Neural progenitor cell (in vitro differentiated cells): ENCODE measurements around the gene PROC. TPM values are rescaled to one million over a fixed set of nuclear protein-coding genes. Genes with fewer than 3 reads are reported as not detected.
A peak's percentile ranks its signal among the peaks of the same experiment; 100 is the strongest.

Experiments used
- DNase-seq: peaks from one replicate; pipeline ENCODE4 v3.0.0-alpha.2; 2016; ENCODE audit warnings: low spot score
- H2AFZ ChIP-seq: fragments of 200-600 bp; sonication (generic); replicated peaks from 2 replicates; pipeline ENCODE4 v1.6.1; 2016; ENCODE audit warnings: antibody characterized with exemption
- H3F3A ChIP-seq: fragments of 200-600 bp; sonication (generic); 2 replicates; pipeline ENCODE4 v1.6.1; 2016; ENCODE audit warnings: antibody characterized with exemption, low read depth
- H3K27ac ChIP-seq: fragments of 200-600 bp; sonication (generic); 2 replicates; pipeline ENCODE4 v1.5.1; 2016; ENCODE audit warnings: mild to moderate bottlenecking
- H3K27me3 ChIP-seq: fragments of 200-600 bp; sonication (generic); 2 replicates; pipeline ENCODE4 v1.6.1; 2016; ENCODE audit warnings: mild to moderate bottlenecking, moderate library complexity
- H3K36me3 ChIP-seq: fragments of 200-600 bp; sonication (generic); 2 replicates; pipeline ENCODE4 v1.5.1; 2016
- H3K4me1 ChIP-seq: fragments of 200-600 bp; sonication (generic); 2 replicates; pipeline ENCODE4 v1.6.1; 2016; ENCODE audit warnings: mixed run types
- H3K4me2 ChIP-seq: fragments of 200-600 bp; sonication (generic); 2 replicates; pipeline ENCODE4 v1.6.1; 2016
- H3K4me3 ChIP-seq: fragments of 200-600 bp; sonication (generic); 2 replicates; pipeline ENCODE4 v1.5.1; 2016
- H3K79me2 ChIP-seq: fragments of 200-600 bp; sonication (generic); 2 replicates; pipeline ENCODE4 v1.6.1; 2016; ENCODE audit warnings: low read depth
- H3K9ac ChIP-seq: fragments of 200-600 bp; sonication (generic); 2 replicates; pipeline ENCODE4 v1.6.1; 2016
- H3K9me3 ChIP-seq: fragments of 200-600 bp; sonication (generic); 2 replicates; pipeline ENCODE4 v1.5.1; 2016; ENCODE audit warnings: low read depth
- H4K20me1 ChIP-seq: fragments of 200-600 bp; sonication (generic); 2 replicates; pipeline ENCODE4 v1.6.1; 2016; ENCODE audit warnings: low read depth
- H3K27ac Mint-ChIP-seq: 3 replicates; pipeline ENCODE4 v1.8.0; 2021; ENCODE audit warnings: mixed read lengths
- H3K27me3 Mint-ChIP-seq: 2 replicates; pipeline ENCODE4 v1.8.0; 2022; ENCODE audit warnings: low read depth, mild to moderate bottlenecking, inconsistent platforms, moderate library complexity, mixed read lengths; ENCODE audit not compliant: insufficient read depth
- H3K36me3 Mint-ChIP-seq: 3 replicates; pipeline ENCODE4 v1.8.0; 2021; ENCODE audit warnings: mixed read lengths
- H3K4me1 Mint-ChIP-seq: 3 replicates; pipeline ENCODE4 v1.8.0; 2021; ENCODE audit warnings: mixed read lengths
- H3K4me3 Mint-ChIP-seq: 3 replicates; pipeline ENCODE4 v1.8.0; 2021; ENCODE audit warnings: mild to moderate bottlenecking, moderate library complexity, mixed read lengths
- H3K9me3 Mint-ChIP-seq: 3 replicates; pipeline ENCODE4 v1.8.0; 2020; ENCODE audit warnings: mixed read lengths
- CTCF ChIP-seq: fragments of 200-600 bp; sonication (generic); IDR thresholded peaks from 2 replicates; pipeline ENCODE4 v1.5.1; 2017; ENCODE audit warnings: antibody characterized with exemption, mild to moderate bottlenecking
- EZH2 ChIP-seq: fragments of 200-600 bp; sonication (generic); IDR thresholded peaks from 2 replicates; pipeline ENCODE4 v1.6.1; 2017; ENCODE audit warnings: antibody characterized with exemption, mild to moderate bottlenecking, moderate library complexity
- EZH2phosphoT487 ChIP-seq: fragments of 200-600 bp; sonication (generic); IDR thresholded peaks from 2 replicates; pipeline ENCODE4 v1.6.1; 2017; ENCODE audit warnings: antibody characterized with exemption
- total RNA-seq: library from RNA; depleted of rRNA; stranded (reverse); fragments of >200 nt; gene quantifications from 2 replicates; pipeline ENCODE4 v1.2.3, GENCODE V29; 2015; ENCODE audit warnings: low replicate concordance

Gene PROC
- total RNA-seq, 1 donor from 2014 or later: not detected

- no peaks in the 10 kb centered on the region for H3K27me3 Mint-ChIP-seq
- no peaks in the 10 kb centered on the region for H3K9me3 Mint-ChIP-seq
- Histone ChIP-seq H3K9ac (no peak overlapping the region), H3F3A (no peaks in the 10 kb centered on the region), H4K20me1 (no peaks in the 10 kb centered on the region), H3K36me3 (no peaks in the 10 kb centered on the region), H3K9me3 (no peaks in the 10 kb centered on the region), H3K27me3 (no peaks in the 10 kb centered on the region), H3K4me3 (no peak overlapping the region), H3K79me2 (no peaks in the 10 kb centered on the region), H3K4me1 (no peaks in the 10 kb centered on the region), H3K4me2 (no peak overlapping the region), H2AFZ (no peak overlapping the region), H3K27ac (no peak overlapping the region)
- no peak overlapping the region for H3K4me3 Mint-ChIP-seq
- no peak overlapping the region for H3K27ac Mint-ChIP-seq
- DNase-seq: no peak
- no peaks in the 10 kb centered on the region for H3K36me3 Mint-ChIP-seq
- no peak for TF ChIP-seq EZH2
- TF ChIP-seq EZH2phosphoT487: no peak
- TF ChIP-seq CTCF: no peak
- H3K4me1 Mint-ChIP-seq: no peaks in the 10 kb centered on the region
These were observed 13.3 kb downstream of the PROC start for GRCh38 chr2:127431408-127432023.

GRCh38 chr2:127434515-127434914 lies 16.3 kb downstream of the PROC start:
- H3F3A ChIP-seq: peaks cover 14% of the 10 kb centered on the region
- peaks cover 14% of the 10 kb centered on the region for H3K4me1 ChIP-seq
- no peaks in the 10 kb centered on the region for H4K20me1 ChIP-seq
- Mint-ChIP-seq H3K4me1 (peaks cover 11% of the 10 kb centered on the region), H3K27ac (no peak overlapping the region), H3K9me3 (peaks cover 3% of the 10 kb centered on the region), H3K27me3 (no peaks in the 10 kb centered on the region), H3K36me3 (no peaks in the 10 kb centered on the region), H3K4me3 (no peak overlapping the region)
- no peaks in the 10 kb centered on the region for H3K36me3 ChIP-seq
- H3K27ac ChIP-seq: no peak overlapping the region
- no peaks in the 10 kb centered on the region for H3K27me3 ChIP-seq
- TF ChIP-seq EZH2 (no peak), CTCF (no peak), EZH2phosphoT487 (no peak)
- no peak overlapping the region for H3K9ac ChIP-seq
- no peak overlapping the region for H3K4me3 ChIP-seq
- no peak overlapping the region for H2AFZ ChIP-seq
- no peak overlapping the region for H3K4me2 ChIP-seq
- no peaks in the 10 kb centered on the region for H3K9me3 ChIP-seq
- no peaks in the 10 kb centered on the region for H3K79me2 ChIP-seq
- no peak for DNase-seq

GRCh38 chr2:127437056-127437455 lies 18.8 kb downstream of the PROC start:
- H3K4me2 ChIP-seq: no peak overlapping the region
- H3K27me3 Mint-ChIP-seq: no peaks in the 10 kb centered on the region
- H3K36me3 ChIP-seq: no peaks in the 10 kb centered on the region
- no peak overlapping the region for H3K9ac ChIP-seq
- H3K27ac Mint-ChIP-seq: no peak overlapping the region
- peaks cover 12% of the 10 kb centered on the region for H3K9me3 Mint-ChIP-seq
- peak overlapping the region; percentile 81 for H2AFZ ChIP-seq
- peaks cover 14% of the 10 kb centered on the region for H3K4me1 ChIP-seq
- no peak for DNase-seq
- H3K4me3 ChIP-seq: no peak overlapping the region
- peaks cover 11% of the 10 kb centered on the region for H3K4me1 Mint-ChIP-seq
- H3K79me2 ChIP-seq: no peaks in the 10 kb centered on the region
- TF ChIP-seq EZH2: no peak
- TF ChIP-seq CTCF: no peak
- TF ChIP-seq EZH2phosphoT487: no peak
- no peak overlapping the region for H3K4me3 Mint-ChIP-seq
- H3F3A ChIP-seq: peaks cover 14% of the 10 kb centered on the region
- H4K20me1 ChIP-seq: no peaks in the 10 kb centered on the region
- H3K36me3 Mint-ChIP-seq: no peaks in the 10 kb centered on the region
- H3K9me3 ChIP-seq: peaks cover 5% of the 10 kb centered on the region
- H3K27ac ChIP-seq: no peak overlapping the region
- H3K27me3 ChIP-seq: no peaks in the 10 kb centered on the region
